Common myeloid progenitor, CD34-positive (primary cell): ENCODE results near the gene FSCN2.

Experiments used
- CTCF ChIA-PET: fragments of 350-600 bp; sonication (Branson Sonifier 250); formaldehyde crosslinking; loops from one replicate; lab custom pipeline; 2021; ENCODE audit warnings: antibody characterized with exemption; lab: Charles Lee
- POLR2A ChIA-PET: fragments of 350-600 bp; sonication (Branson Sonifier 250); formaldehyde crosslinking; loops from one replicate; lab custom pipeline; 2021; ENCODE audit warnings: antibody characterized with exemption; lab: Charles Lee
- DNase-seq, 3 donors: peaks; one replicate each; pipeline versions ENCODE4 v3.0.0 to v3.0.0-alpha.2; 2013
- H3K27ac ChIP-seq, 2 experiments: 1 replicate in 1 of 2; 2 replicates in 1 of 2; pipeline ENCODE4 v1.7.0; 2013; ENCODE audit warnings: inconsistent platforms in 2 of 2, low read length in 2 of 2, mild to moderate bottlenecking in 2 of 2, low read depth in 1 of 2, moderate library complexity in 1 of 2; ENCODE audit not compliant: severe bottlenecking in 2 of 2, insufficient read depth in 1 of 2, poor library complexity in 1 of 2
- H3K27me3 ChIP-seq, 5 experiments: replicated peaks in 2 of 5; 1 replicate in 3 of 5; 2 replicates in 2 of 5; pipeline versions ENCODE4 v1.6.1 to v1.7.0; 2013; ENCODE audit warnings: low read length in 4 of 5, mild to moderate bottlenecking in 2 of 5, moderate library complexity in 2 of 5, inconsistent platforms in 1 of 5; ENCODE audit not compliant: insufficient read depth in 5 of 5, control insufficient read depth in 4 of 5
- H3K36me3 ChIP-seq, 4 experiments: 1 replicate in 2 of 4; 2 replicates in 2 of 4; pipeline versions ENCODE4 v1.6.1 to v1.7.0; 2013; ENCODE audit warnings: low read length in 3 of 4, control low read depth in 1 of 4, mild to moderate bottlenecking in 1 of 4; ENCODE audit not compliant: control insufficient read depth in 4 of 4, insufficient read depth in 4 of 4
- H3K4me1 ChIP-seq, 4 experiments: 1 replicate in 3 of 4; 2 replicates in 1 of 4; pipeline versions ENCODE4 v1.6.1 to v1.7.1; 2013; ENCODE audit warnings: low read length in 3 of 4, mild to moderate bottlenecking in 3 of 4, control low read depth in 1 of 4, inconsistent platforms in 1 of 4, moderate library complexity in 1 of 4; ENCODE audit not compliant: control insufficient read depth in 4 of 4, insufficient read depth in 4 of 4; ENCODE audit errors: control extremely low read depth in 1 of 4
- H3K4me3 ChIP-seq, 7 experiments: 1 replicate in 4 of 7; 2 replicates in 3 of 7; pipeline versions ENCODE4 v1.5.1 to v1.7.0; 2013; ENCODE audit warnings: mild to moderate bottlenecking in 7 of 7, low read length in 6 of 7, moderate library complexity in 6 of 7, inconsistent platforms in 2 of 7, low read depth in 2 of 7, control low read depth in 1 of 7; ENCODE audit not compliant: insufficient read depth in 4 of 7, control insufficient read depth in 1 of 7; ENCODE audit errors: extremely low read depth in 1 of 7
- H3K9me3 ChIP-seq, 5 experiments: 1 replicate in 4 of 5; 2 replicates in 1 of 5; pipeline versions ENCODE4 v1.6.1 to v1.7.1; 2013; ENCODE audit warnings: low read length in 4 of 5, mild to moderate bottlenecking in 2 of 5, inconsistent platforms in 1 of 5, low read depth in 1 of 5, moderate library complexity in 1 of 5; ENCODE audit not compliant: control insufficient read depth in 4 of 5, insufficient read depth in 2 of 5; ENCODE audit errors: control extremely low read depth in 1 of 5
- WGBS: methylation state at CpG from one replicate; pipeline ENCODE4 v1.1.5; 2013; ENCODE audit not compliant: insufficient coverage; 5-methylcytosine and 5-hydroxymethylcytosine counted together

Gene FSCN2

DNA sequence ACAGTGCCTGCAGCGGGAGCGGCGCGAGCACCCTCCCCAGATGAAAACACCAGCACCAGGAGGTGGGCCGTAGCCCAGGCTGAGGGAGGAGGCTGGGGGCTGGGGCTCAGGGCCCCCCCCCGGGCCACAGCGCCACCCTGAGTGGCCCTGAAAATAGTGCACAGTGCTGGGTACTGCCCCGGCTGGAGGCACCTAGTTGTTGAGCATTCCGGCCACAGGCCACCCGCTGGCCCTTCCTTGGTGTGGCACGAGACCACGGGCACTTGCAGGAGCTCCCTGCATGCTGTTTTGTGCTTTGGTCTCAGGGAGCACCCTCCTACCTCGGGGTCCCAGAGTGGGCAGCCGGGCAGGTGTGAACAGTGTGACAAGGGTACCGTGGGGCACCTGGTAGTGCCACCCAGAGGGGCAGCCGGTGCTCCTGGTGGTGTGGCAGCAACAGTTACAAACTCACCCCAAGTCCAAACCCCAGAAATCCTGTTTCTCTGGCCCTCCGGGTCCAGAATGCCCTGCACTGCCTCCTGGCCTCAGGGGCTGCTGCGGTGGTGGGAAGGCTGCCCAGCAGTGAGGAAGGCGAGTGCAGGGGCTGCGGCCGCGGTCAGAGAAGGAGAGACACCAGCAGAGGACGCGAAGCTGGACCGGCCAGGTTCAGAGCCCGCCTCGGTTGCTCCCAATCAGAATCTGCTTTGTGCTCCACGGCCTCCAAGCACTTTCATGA lies 11.9 kb downstream of the FSCN2 start:
- Histone ChIP-seq H3K27ac (no peak overlapping the region), H3K36me3 (peaks cover 3 to 60% (median 43%) of the 10 kb centered on the region in 4 experiments), H3K4me1 (peaks cover 0 to 14% (median 7%) of the 10 kb centered on the region in 4 experiments), H3K27me3 (peaks cover 0 to 34% (median 10%) of the 10 kb centered on the region in 5 experiments), H3K9me3 (no peaks in the 10 kb centered on the region), H3K4me3 (no peak overlapping the region)
- WGBS, result 97% methylated on average over 25 of the region's 28 CpGs
- DNase-seq, result no peak
- ChIA-PET CTCF (interaction anchor here (0.7 to 4.1 kb wide), 2 partner anchors 61 to 286 kb away, joined by 3 to 19 read pairs; no protein-coding TSS in a partner anchor), POLR2A (no interaction called here)

DNA sequence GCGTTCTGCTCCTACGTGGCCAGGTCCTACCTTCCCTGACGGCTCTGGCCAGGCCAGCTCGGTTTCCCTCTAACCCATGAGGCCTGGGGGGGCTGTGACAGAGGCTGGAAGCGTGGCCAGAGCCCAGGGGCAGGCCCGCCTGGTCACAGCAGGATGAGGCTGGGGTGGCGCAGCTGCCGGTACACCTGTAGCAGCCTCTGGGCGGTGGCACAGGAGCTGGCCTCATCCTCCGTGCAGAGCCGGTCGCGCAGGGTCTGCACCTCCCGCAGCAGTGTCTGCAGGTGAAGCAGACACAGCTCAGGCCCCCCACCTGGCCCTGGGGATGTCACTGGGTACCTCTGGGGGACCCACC lies 12.5 kb downstream of the FSCN2 start:
- no peak overlapping the region for H3K4me3 ChIP-seq
- no peak overlapping the region for H3K27ac ChIP-seq
- WGBS, result 98% methylated on average over 14 of the region's 14 CpGs
- H3K4me1 ChIP-seq, result peaks cover 0 to 14% (median 7%) of the 10 kb centered on the region in 4 experiments
- DNase-seq, result no peak
- peaks cover 5 to 65% (median 48%) of the 10 kb centered on the region in 4 experiments for H3K36me3 ChIP-seq
- H3K27me3 ChIP-seq, result peaks cover 0 to 29% (median 10%) of the 10 kb centered on the region in 5 experiments
- H3K9me3 ChIP-seq, result no peaks in the 10 kb centered on the region
- POLR2A ChIA-PET, result no interaction called here
- CTCF ChIA-PET, result interaction anchor here (0.7 kb wide), 1 partner anchor 61 kb away, joined by 3 read pairs; no protein-coding TSS in a partner anchor

DNA sequence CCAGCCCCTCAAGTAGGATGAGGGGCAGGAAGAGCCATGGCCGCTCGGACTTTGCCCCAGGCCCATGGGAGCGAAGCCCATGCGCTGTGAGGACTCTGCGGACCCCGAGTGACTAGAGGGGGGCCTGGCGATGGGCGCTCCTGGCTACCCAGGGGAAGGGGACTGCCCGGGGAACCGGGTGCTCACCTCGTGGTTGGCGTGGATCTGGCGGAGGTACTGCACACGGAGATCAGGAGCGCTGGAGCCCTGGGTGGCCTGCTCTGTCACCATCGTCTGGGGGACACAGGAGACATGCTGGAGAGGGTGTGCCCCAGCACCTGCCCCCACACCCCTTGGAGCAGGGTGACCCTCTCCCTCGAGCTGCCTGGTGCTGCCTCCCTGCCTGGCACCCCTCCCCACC lies 12.9 kb downstream of the FSCN2 start:
- Histone ChIP-seq H3K4me3 (no peak overlapping the region), H3K4me1 (peaks cover 0 to 14% (median 7%) of the 10 kb centered on the region in 4 experiments), H3K9me3 (no peaks in the 10 kb centered on the region), H3K36me3 (peaks cover 5 to 70% (median 53%) of the 10 kb centered on the region in 4 experiments), H3K27me3 (peaks cover 0 to 24% (median 6%) of the 10 kb centered on the region in 5 experiments), H3K27ac (no peak overlapping the region)
- ChIA-PET CTCF (no interaction called here), POLR2A (no interaction called here)
- 96% methylated on average over 15 of the region's 17 CpGs for WGBS
- no peak for DNase-seq

DNA sequence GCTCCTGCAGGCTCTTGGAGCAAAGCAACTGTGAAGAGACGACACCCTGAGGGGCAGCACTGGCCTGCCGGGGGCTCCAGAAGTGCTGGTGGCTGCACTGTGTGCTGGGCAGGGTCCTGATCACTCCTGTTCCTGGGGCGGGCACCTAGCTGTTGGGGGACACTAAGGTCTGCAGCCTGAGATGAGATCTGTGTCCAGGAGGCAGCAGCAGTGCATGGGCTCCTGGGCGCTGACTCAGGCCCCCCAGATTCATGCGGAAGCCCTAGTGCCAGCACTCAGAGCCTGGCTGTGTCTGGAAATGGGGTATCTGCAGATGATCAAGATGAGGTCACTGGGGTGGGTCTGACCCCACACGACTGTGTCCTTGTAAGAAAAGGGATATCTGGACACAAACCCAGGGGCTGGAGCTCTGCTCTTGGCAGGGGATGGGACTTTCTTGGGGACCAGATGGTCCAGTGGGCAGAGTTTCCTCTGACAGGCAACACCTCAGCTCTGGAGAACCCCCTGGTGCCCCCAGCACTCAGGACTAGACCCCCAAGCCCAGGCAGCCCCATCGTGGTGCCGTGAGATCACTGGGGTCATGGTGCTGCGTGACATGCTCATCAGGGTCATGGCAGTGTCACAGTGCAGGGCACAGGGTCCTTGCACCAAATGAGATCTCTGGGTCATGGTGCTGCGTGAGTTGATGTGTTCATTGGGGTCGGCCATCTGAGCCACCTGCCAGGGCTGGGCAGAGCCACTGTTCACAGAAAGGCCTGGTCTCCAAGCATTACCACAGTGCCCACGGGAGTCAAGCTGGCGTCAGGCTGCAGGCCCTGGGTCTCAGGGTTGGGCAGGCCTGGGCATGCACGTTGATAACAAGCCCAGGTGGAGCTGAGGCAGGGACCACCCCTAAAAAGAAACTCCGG lies 14.5 kb downstream of the FSCN2 start:
- peaks cover 0 to under 1% (median 0%) of the 10 kb centered on the region in 4 experiments for H3K4me1 ChIP-seq
- H3K9me3 ChIP-seq, result no peaks in the 10 kb centered on the region
- peaks cover 0 to 8% (median 0%) of the 10 kb centered on the region in 5 experiments for H3K27me3 ChIP-seq
- H3K36me3 ChIP-seq, result peaks cover 5 to 85% (median 68%) of the 10 kb centered on the region in 4 experiments
- no peak for DNase-seq
- ChIA-PET CTCF (interaction anchor here (1.4 to 1.7 kb wide), 2 partner anchors 10 to 13 kb away, joined by 3 to 9 read pairs; partner anchors contain the start of gene FAAP100), POLR2A (no interaction called here)
- no peak overlapping the region for H3K27ac ChIP-seq
- WGBS, result 94% methylated on average over 14 of the region's 15 CpGs
- H3K4me3 ChIP-seq, result no peak overlapping the region

DNA sequence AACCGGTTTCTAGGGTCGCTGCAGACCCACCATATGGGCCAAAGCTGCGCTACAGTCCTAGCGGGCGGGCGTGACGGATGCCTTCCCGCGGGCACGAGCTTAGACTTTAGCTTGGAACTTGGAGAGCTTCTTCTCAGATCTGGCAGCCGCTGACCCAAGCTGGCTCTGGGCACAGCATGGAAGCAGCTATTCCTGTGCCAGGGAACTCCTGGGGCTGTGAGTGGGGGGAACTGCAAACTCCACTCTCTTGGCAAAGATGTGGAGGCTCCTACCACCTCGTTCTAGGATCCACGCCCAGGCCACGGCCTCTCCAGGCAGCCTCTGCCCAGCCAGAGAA lies 15.1 kb downstream of the FSCN2 start:
- ChIA-PET POLR2A (interaction anchor here (0.6 kb wide), 1 partner anchor 1309 kb away, joined by 3 read pairs; no protein-coding TSS in a partner anchor), CTCF (interaction anchor here (1.0 to 1.7 kb wide), 2 partner anchors 9 to 22 kb away, joined by 3 to 9 read pairs; partner anchors contain the start of gene FAAP100)
- no peaks in the 10 kb centered on the region for H3K4me1 ChIP-seq
- peaks cover 0 to 2% (median 0%) of the 10 kb centered on the region in 5 experiments for H3K27me3 ChIP-seq
- no peak overlapping the region for H3K4me3 ChIP-seq
- DNase-seq, result no peak
- 98% methylated on average over 14 of the region's 14 CpGs for WGBS
- no peaks in the 10 kb centered on the region for H3K9me3 ChIP-seq
- H3K36me3 ChIP-seq, result peaks cover 5 to 88% (median 72%) of the 10 kb centered on the region in 4 experiments
- H3K27ac ChIP-seq, result no peak overlapping the region

DNA sequence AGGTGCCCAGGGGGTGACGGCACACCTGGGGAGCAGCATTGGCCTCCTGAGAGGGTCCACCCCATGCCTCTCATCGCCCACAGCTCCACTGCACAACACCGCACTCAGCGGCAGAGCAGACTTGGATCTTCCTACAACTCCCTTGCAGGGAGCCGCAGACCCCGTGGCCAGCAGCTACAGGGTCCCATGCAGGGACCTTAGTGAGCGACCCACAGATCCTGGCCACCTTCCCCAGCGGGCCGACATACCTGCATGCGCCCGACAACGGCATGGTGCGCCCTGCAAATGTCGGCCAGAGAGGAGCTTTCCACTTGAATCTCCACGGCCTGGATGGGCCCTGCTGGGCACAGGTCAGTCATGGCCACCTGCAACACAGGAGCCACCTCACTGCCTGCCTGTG lies 15.6 kb downstream of the FSCN2 start:
- no peak for DNase-seq
- ChIA-PET POLR2A (interaction anchor here (0.6 kb wide), 1 partner anchor 1309 kb away, joined by 3 read pairs; no protein-coding TSS in a partner anchor), CTCF (interaction anchor here (1.0 to 1.7 kb wide), 2 partner anchors 9 to 22 kb away, joined by 3 to 9 read pairs; partner anchors contain the start of gene FAAP100)
- H3K36me3 ChIP-seq, result peaks cover 5 to 85% (median 70%) of the 10 kb centered on the region in 4 experiments
- H3K4me1 ChIP-seq, result no peaks in the 10 kb centered on the region
- H3K4me3 ChIP-seq, result no peak overlapping the region
- WGBS, result 97% methylated on average over 15 of the region's 15 CpGs
- no peak overlapping the region for H3K27ac ChIP-seq
- no peaks in the 10 kb centered on the region for H3K9me3 ChIP-seq
- H3K27me3 ChIP-seq, result no peaks in the 10 kb centered on the region
